Sigmoid colon (tissue), 4 donors: ENCODE data around the gene PAF1.
A peak's percentile ranks its signal among the peaks of the same experiment; 100 is the strongest.

Experiments
- CTCF ChIP-seq, 4 experiments: fragments of 450-650 bp in 3 of 4; fragments of 200-600 bp in 1 of 4; IDR thresholded peaks; one replicate each; pipeline ENCODE4 v1.5.1; 2016 to 2019; ENCODE audit warnings: antibody characterized with exemption in 4 of 4, mild to moderate bottlenecking in 3 of 4, moderate library complexity in 2 of 4
- EP300 ChIP-seq, 4 donors: sonication (generic); formaldehyde crosslinking; IDR thresholded peaks; one replicate each; pipeline ENCODE4 v1.6.1; 2017; ENCODE audit warnings: antibody characterized with exemption in 4 of 4
- POLR2A ChIP-seq, 2 donors: fragments of 450-650 bp; IDR thresholded peaks; one replicate each; pipeline ENCODE4 v1.6.1; 2016; ENCODE audit warnings: antibody characterized with exemption in 2 of 2, mild to moderate bottlenecking in 2 of 2, moderate library complexity in 2 of 2
- POLR2AphosphoS5 ChIP-seq, 4 donors: sonication (generic); formaldehyde crosslinking; IDR thresholded peaks; one replicate each; pipeline ENCODE4 v1.6.1; 2017; ENCODE audit warnings: antibody characterized with exemption in 4 of 4

GRCh38 chr19:39428283-39429112 is 37.6 kb upstream of the PAF1 start:
- no peak for TF ChIP-seq CTCF (IDR thresholded peaks at IDR 0.05)
- no peak for TF ChIP-seq POLR2A (IDR thresholded peaks at IDR 0.05)
- TF ChIP-seq EP300 (IDR thresholded peaks at IDR 0.05) = no peak
- peak in 3 of 4 donors; percentile 39 to 59 (median 43) for TF ChIP-seq POLR2AphosphoS5 (IDR thresholded peaks at IDR 0.05)
